Activated CD4-positive, alpha-beta T cell treated with anti-CD3 and anti-CD28 coated beads for 4 hours (primary cell): ENCODE measurements around the gene CDHR3.

ENCODE experiments used
- DNase-seq, 2 donors: peaks; one replicate each; pipeline ENCODE4 v3.0.0-alpha.2; 2020

The CDHR3 gene

DNA sequence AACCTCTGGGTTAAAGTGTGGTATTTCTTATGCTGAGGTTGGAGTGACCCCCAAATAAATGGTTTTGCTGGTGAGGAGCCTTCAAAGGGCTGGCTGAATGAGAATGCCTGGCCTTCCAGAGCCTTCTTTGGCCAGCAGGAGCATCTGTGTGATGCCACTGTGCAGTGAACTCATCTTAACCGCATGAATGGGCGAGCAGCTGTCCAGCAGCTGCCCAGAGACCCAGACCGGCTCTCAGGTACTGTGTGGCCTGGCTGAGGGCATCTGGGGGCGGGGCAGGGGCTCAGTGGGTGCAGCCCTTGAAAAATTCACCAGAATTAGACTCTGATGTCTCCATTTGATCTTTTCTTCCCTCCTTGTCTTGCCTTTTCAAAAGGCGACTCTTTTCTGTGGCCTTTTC is 90.0 kb downstream of the CDHR3 start:
- DNase-seq = no peak

GRCh38 chr7:106054156-106054910 is 91.3 kb downstream of the CDHR3 start:
- no peak for DNase-seq

DNA sequence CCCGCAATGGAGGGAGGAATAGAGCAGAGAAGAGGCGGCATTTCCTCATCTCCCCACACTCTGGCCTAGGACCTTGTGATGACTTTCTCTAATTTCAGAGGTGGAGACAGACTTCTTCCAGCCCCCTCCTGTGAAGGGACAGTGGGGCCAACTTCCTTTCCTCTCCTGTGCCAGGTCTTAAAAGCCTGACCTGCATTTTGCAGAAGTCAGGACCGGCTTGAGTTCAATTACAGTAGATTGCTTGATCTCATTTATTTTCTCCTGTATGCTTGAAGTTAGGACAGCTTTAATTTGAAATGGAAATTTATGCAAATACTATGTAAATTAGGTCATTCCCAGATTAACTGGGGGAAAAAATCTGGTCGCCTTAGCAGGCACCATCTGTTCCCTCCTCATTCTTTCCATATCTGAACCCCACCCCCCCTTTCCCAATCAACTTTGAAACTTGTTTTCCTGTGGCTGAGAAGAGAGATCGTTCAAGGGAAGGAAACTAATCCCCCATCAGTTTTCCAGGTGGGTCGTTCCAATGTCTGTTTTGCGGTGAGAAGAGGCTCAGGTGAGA is 92.0 kb downstream of the CDHR3 start:
- DNase-seq = no peak

DNA sequence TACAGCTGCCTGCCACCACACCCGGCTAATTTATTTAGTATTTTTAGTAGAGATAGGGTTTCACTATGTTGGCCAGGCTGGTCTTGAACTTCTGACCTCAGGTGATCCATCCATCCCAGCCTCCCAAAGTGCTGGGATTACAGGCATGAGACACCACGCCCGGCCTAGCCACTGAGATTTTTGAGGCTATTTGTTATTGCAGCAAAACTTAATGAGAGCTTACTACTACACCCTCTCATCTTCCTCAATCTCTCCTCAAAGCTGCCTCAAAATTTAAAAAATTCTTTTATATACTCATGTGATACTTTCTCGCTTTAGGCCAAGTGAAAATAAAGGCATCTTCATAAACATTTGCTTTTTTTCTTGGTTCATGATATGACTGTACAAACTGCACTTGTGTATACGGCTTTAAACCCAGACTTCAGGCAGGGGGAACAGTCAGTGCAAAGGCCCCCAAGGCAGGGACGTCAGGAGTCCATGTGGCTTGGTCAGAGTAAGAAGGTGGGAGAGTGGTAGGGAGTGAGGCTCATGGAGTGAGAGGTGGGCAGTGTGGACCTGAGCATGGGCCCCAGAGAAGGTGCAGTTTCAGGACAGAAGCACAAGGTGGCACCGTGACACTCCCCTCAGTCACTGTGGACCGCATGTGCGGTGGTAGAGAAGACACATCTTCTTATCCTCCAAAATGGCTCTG is 93.6 kb downstream of the CDHR3 start:
- DNase-seq = peak; percentile 68 to 69

- DNase-seq = no peak
Measured at GRCh38 chr7:106057204-106057961, 94.3 kb downstream of the CDHR3 start.

DNA sequence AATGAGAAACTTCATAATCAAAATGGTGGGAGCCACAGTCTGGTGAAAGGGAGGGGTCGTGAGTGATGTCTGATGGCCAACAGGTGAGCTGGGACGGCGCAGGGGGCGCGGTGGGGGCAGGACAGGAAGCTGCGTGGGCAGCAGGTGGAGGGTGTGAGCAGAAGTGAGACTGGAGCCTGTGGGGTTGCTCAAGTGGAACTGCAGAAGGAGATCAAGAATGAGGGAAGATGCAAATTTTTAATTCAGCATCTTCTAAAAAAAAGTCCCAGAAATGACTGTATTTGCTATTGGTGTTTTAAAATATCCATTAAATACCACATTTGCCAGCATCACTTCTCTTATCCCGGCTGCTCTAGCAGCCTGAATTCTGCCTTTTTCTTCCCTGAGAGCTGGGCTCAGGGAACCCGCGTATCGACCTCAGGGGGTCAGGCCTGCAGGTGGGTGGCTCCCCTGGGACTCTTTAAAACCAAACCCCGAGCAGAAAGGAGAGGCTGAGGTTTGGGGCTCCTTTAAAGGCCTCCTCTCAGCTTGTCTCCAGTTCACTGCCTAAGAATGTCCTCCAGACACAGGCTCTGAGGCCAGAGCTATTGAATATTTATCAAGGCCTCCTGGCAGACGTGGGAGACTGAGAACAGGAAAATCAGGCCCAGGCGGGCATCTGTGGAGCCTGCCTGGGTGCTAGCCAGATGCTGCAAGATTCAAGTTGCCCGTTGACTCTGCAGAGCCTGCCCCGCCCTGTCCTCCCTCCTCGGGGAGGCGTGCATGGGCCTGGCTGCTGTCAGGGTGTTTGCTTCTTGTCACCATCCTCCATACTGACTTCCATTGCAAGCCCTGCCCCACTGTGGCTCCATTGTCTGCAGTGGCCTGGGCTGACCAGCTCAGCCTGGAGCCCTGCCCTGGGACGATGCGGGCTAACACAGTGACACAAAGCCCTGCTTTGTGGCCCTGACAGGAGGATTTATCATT is 95.2 kb downstream of the CDHR3 start:
- DNase-seq = no peak

DNA sequence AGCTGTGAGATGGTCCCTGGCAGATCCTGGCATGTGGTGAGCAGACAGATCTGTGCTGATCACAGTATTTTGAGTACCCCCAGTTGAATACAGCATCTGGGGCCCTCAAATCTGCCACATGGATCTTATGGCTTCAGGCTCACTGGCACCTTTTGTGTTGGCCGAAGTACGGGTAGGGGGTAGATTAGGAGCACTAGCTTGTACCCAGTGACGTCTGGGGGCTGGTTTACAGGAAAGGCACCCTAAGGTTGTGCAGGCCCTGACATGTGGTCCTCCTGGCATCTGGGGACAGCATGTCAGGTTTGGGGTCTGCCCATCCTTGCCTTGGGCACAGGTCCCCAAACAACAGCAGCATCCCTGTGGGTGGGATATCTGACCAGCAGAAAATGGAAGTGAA is 95.9 kb downstream of the CDHR3 start:
- DNase-seq = no peak

DNA sequence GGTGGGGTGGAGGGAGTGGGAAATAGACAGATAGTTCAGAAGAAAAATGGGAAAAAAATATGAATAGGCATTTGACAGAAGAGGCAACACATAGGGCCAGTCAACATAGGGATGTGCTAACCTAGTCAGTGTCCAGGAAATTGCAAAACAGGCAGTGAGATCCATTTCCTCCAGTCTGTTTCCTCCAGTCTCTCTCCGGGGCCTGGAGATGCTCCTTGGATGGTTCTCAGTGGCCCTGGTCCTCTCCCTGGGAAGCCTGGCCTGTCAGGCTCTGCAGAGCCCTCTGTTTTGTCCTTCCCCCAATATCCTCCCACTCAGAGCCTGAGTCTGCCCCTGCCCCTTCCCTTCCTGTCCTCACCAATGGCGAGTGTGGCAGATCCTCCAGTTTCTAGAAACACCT is 96.5 kb downstream of the CDHR3 start:
- DNase-seq = no peak

GRCh38 chr7:106060394-106060920 is 97.4 kb downstream of the CDHR3 start:
- DNase-seq = no peak

DNA sequence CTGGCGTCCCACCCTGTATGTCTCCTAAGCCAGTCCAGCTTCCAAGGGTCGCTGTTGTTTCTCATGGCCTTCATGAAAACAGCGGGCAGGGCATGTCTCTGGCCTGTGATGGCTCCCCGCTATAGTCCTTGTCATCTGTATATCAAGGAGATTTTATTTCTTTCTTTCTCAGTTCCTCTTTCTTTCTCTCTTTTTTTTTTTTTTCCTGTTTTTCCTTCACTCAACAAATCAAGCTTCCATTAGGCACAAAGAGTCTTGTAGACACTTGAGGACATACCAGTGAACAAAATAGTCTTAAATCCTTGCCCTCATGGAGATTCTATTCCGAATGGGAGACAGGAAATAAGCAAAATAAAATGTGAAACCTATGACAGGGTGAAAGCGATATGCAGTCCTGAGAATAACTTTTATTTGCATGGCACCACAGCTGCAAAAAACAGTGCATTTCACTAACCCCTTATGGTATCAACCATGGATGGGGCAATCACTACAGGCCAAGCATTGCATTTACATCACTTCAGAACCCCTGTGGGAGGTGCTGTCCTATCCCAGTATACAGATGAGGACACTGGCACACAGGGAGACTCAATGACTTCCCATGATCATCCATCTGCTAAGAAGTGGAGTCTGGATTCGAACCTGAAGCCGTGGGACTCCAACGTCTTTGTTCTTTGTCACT is 98.4 kb downstream of the CDHR3 start:
- no peak for DNase-seq

DNA sequence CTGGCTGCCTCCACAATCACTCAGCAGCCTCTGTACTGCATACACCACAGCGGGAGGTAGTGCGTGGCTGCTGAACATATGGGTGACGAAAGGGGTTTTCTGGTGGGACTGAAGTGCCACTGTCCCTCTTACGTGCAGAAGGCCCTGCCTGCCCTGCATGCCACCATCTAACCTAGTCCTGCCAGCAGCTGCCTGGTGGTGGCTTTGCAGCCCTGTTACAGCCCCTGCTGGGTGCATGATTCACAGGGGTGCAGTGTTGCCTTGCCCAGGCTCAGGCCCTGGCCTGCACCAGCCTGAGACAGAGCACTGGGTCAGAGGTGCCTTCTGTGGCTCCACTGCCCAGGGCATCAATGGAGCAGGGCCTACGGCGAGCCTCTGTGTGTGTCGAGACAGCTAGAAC is 98.9 kb downstream of the CDHR3 start:
- DNase-seq = no peak

GRCh38 chr7:106062521-106062931 is 99.5 kb downstream of the CDHR3 start:
- no peak for DNase-seq

DNA sequence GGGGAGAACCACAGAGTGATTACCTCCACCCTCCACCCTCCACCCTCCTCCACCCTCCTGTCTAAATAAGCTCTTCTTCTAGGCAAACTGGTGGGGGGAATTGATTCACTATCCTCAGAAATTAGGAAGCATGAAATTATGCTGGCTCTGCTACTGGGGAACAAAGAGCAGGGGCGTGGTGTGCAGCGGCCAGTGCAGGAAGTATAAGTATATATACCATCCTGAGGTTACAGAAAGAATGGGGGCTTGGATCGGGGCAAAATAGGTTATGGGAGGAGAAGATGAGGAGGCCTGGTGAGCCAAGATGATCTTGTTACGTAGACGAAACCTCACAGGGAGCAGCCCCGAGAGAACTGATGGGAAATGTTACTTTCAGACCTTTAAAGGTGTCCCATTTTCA is 100.0 kb downstream of the CDHR3 start:
- DNase-seq = no peak

DNA sequence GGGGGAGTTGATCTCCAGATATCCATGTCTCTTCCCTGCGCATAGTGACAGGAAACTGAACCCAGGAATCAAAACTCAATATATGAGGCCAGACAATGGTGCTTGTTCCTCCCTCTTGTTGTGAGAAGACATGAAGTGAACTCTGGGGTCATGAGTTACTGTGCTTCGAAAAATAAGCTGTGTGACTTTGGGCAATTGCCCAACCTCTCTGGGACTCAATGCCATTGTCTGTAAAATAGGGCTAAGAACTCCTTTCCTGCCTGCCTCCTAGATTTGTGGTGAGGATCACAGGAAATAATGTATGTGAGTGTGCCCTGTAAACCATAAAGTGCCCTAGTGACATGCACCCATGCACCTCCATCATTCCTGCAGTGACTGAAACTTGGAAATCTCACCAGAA is 100.6 kb downstream of the CDHR3 start:
- DNase-seq = no peak

- DNase-seq = no peak
Measured at GRCh38 chr7:106064316-106064715, 101.3 kb downstream of the CDHR3 start.

DNA sequence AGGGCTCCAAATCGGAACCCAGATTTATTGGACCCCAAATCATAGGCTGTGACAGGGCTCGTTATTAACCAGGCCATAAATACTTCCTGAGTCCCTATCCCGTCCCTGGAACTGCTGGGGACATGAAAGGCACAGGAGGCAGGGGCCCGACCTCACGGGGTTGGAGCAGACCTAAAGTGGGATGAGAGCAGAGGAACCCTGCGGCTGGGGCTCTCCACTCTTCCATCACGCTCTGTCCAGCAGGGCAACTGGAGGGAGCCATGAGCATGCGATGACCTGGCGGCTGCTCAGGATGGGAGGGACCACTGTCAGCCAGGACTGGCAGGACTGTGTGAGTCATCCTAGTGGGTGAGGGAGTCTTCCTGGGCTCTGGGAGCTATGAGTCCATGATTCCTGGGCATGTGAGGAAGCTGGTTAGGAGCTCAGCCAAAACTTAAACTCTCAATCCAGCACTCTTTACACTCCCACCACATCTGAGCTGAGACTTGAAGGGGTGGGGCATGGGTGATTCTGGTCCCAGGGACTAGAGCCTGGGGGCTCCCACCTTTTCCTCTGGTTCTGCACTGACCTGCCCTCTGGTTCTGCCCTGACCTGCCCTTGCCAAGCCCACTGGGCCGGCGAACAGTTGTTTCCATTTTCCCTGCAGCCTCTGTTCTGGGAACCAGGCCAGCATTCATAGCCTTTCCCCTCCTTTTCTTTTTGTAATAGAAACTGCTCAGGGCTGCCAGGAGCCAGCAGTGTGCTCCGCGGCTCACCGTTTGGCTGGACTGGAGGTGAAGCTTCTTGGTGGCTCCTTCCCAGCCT is 101.9 kb downstream of the CDHR3 start:
- DNase-seq = no peak

DNA sequence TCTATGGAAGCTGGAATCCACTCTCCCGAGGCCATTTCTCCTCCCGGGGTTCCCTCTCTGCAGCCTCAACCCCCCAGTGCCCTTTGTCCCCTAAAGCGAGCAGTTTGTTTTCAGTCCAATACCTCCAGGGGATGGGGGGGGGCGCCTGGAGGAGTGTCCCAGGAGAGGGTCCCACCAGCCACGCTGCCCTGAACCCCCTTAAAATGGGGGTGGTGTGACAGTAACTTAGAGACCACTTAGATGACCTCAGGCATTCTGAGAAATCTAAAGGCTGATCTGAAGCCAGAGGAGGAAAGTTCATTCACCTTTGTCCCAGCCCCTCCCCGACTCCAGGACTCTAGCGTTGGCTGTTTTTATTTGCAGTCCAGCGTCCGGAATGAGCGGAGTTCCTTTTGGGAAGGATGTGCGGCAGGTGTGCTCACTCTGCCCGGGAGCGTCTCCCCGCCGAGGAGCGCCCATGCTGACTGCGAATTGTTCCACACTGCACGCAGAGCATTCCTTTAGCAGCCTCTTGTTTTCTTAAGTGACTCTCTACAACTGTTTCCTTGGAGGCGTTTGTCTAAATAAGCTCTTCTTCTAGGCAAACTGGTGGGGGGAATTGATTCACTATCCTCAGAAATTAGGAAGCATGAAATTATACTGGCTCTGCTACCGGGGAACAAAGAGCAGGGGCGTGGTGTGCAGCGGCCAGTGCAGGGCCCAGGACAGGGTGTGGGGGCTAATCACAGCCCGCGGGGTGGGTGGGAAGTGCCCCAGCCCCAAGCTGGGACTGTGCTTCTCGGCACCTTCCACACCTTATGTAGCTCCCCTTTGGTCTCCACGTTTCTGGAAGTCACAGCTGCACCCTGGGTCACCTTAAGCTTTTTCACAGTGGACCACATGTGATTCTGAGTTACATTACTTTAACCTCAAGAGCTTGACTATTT is 102.8 kb downstream of the CDHR3 start:
- no peak for DNase-seq

GRCh38 chr7:106067678-106068077 is 104.6 kb downstream of the CDHR3 start:
- DNase-seq = no peak

DNA sequence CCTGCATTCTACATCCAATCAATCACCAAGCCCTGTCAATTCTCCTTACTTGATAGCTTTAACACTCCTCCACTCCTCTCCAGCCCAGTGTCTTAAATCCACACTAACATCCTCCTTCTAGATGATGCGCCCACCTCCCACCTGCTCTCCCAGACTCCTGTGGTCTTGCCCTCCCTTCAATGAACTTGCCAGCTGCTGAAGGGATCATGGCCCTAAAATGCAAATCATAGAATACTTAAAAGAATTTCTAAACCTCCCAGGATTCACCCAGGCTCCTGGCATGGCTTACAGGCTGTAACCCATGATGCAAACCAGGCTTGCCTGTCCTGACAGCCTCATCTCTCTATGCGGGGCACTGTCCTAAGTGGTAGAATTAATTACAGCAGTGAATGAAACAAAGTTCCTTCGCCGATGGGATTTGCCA is 105.5 kb downstream of the CDHR3 start:
- no peak for DNase-seq
